ENCODE results near the gene TECPR1. TPM values are rescaled to one million over a fixed set of nuclear protein-coding genes. Genes with fewer than 3 reads are reported as not detected.

Gene TECPR1
- total and polyA plus RNA-seq, 2 experiments from 2014 or later, result 4.6 to 24.4 TPM

GRCh38 chr7:98293265-98293664 lies 41.2 kb upstream of the TECPR1 start (continued):
- TF ChIP-seq, protein P1, sequence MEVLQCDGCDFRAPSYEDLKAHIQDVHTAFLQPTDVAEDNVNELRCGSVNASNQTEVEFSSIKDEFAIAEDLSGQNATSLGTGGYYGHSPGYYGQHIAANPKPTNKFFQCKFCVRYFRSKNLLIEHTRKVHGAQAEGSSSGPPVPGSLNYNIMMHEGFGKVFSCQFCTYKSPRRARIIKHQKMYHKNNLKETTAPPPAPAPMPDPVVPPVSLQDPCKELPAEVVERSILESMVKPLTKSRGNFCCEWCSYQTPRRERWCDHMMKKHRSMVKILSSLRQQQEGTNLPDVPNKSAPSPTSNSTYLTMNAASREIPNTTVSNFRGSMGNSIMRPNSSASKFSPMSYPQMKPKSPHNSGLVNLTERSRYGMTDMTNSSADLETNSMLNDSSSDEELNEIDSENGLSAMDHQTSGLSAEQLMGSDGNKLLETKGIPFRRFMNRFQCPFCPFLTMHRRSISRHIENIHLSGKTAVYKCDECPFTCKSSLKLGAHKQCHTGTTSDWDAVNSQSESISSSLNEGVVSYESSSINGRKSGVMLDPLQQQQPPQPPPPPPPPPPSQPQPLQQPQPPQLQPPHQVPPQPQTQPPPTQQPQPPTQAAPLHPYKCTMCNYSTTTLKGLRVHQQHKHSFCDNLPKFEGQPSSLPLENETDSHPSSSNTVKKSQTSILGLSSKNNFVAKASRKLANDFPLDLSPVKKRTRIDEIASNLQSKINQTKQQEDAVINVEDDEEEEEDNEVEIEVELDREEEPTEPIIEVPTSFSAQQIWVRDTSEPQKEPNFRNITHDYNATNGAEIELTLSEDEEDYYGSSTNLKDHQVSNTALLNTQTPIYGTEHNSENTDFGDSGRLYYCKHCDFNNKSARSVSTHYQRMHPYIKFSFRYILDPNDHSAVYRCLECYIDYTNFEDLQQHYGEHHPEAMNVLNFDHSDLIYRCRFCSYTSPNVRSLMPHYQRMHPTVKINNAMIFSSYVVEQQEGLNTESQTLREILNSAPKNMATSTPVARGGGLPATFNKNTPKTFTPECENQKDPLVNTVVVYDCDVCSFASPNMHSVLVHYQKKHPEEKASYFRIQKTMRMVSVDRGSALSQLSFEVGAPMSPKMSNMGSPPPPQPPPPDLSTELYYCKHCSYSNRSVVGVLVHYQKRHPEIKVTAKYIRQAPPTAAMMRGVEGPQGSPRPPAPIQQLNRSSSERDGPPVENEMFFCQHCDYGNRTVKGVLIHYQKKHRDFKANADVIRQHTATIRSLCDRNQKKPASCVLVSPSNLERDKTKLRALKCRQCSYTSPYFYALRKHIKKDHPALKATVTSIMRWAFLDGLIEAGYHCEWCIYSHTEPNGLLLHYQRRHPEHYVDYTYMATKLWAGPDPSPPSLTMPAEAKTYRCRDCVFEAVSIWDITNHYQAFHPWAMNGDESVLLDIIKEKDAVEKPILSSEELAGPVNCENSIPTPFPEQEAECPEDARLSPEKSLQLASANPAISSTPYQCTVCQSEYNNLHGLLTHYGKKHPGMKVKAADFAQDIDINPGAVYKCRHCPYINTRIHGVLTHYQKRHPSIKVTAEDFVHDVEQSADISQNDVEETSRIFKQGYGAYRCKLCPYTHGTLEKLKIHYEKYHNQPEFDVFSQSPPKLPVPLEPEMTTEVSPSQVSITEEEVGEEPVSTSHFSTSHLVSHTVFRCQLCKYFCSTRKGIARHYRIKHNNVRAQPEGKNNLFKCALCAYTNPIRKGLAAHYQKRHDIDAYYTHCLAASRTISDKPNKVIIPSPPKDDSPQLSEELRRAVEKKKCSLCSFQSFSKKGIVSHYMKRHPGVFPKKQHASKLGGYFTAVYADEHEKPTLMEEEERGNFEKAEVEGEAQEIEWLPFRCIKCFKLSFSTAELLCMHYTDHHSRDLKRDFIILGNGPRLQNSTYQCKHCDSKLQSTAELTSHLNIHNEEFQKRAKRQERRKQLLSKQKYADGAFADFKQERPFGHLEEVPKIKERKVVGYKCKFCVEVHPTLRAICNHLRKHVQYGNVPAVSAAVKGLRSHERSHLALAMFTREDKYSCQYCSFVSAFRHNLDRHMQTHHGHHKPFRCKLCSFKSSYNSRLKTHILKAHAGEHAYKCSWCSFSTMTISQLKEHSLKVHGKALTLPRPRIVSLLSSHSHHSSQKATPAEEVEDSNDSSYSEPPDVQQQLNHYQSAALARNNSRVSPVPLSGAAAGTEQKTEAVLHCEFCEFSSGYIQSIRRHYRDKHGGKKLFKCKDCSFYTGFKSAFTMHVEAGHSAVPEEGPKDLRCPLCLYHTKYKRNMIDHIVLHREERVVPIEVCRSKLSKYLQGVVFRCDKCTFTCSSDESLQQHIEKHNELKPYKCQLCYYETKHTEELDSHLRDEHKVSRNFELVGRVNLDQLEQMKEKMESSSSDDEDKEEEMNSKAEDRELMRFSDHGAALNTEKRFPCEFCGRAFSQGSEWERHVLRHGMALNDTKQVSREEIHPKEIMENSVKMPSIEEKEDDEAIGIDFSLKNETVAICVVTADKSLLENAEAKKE (CRISPR knock-in tag; IDR thresholded peaks at IDR 0.05), result no peak
- no peak for TF ChIP-seq CREB1 (CRISPR knock-in tag; IDR thresholded peaks at IDR 0.05; ENCODE audit: low read depth)
- TF ChIP-seq STAT1 (IDR thresholded peaks at IDR 0.05; ENCODE audit: unreplicated experiment), result no peak

- H3K9me2 ChIP-seq (ENCODE audit: insufficient read depth), result no peaks in the 10 kb centered on the region
- H3K27ac ChIP-seq (ENCODE audit: low read depth), result no peak overlapping the region
- no peaks in the 10 kb centered on the region for H3K9me3 Mint-ChIP-seq
- peaks cover 33% of the 10 kb centered on the region for H3K79me2 ChIP-seq (replicated peaks; ENCODE audit: insufficient read depth)
- DNase-seq (ENCODE audit: low spot score), result peak; percentile 67
- peak; percentile 12 for ATAC-seq
- peaks cover 31% of the 10 kb centered on the region for H3K4me1 Mint-ChIP-seq
- TF ChIP-seq, protein P2, sequence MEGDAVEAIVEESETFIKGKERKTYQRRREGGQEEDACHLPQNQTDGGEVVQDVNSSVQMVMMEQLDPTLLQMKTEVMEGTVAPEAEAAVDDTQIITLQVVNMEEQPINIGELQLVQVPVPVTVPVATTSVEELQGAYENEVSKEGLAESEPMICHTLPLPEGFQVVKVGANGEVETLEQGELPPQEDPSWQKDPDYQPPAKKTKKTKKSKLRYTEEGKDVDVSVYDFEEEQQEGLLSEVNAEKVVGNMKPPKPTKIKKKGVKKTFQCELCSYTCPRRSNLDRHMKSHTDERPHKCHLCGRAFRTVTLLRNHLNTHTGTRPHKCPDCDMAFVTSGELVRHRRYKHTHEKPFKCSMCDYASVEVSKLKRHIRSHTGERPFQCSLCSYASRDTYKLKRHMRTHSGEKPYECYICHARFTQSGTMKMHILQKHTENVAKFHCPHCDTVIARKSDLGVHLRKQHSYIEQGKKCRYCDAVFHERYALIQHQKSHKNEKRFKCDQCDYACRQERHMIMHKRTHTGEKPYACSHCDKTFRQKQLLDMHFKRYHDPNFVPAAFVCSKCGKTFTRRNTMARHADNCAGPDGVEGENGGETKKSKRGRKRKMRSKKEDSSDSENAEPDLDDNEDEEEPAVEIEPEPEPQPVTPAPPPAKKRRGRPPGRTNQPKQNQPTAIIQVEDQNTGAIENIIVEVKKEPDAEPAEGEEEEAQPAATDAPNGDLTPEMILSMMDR (conservative IDR thresholded peaks at IDR 0.05; ENCODE audit: low read depth in 2 of 2), result peak; percentile 32 to 41
- TF ChIP-seq NANOG (IDR thresholded peaks at IDR 0.05; ENCODE audit: borderline replicate concordance) (no peak), EZH2phosphoT487 (IDR thresholded peaks at IDR 0.05; ENCODE audit: unreplicated experiment) (no peak)
- no peaks in the 10 kb centered on the region for H3K27me3 ChIP-seq (ENCODE audit: insufficient read depth)
- H3K4me3 ChIP-seq, result no peak overlapping the region
- H3K36me3 ChIP-seq (ENCODE audit: insufficient read depth), result 0 out of 2 replicates have a peak, but pooled peaks cover 13% of the 10 kb centered on the region
- peaks cover 10% of the 10 kb centered on the region; the same call in 1 of the 2 replicates for H3F3A ChIP-seq (replicated peaks; ENCODE audit: low read depth)
- no peak overlapping the region for H3K4me2 ChIP-seq
- no peak overlapping the region for H3K27ac Mint-ChIP-seq
- no peak overlapping the region for H3K4me3 Mint-ChIP-seq
- peaks cover 27% of the 10 kb centered on the region for H4K20me1 ChIP-seq (replicated peaks; ENCODE audit: insufficient read depth)
- peaks cover 25% of the 10 kb centered on the region for H3K4me1 ChIP-seq (ENCODE audit: insufficient read depth)
- peaks cover 37% of the 10 kb centered on the region for H3K36me3 Mint-ChIP-seq (ENCODE audit: low read depth)
- peaks cover 8% of the 10 kb centered on the region for H3K27me3 Mint-ChIP-seq (ENCODE audit: insufficient read depth, low read depth, poor library complexity)
- H2AFZ ChIP-seq, result no peak overlapping the region
Observed at GRCh38 chr7:98291717-98292116, 39.7 kb upstream of the TECPR1 start.

Data from GM23338 (cell line).